Measurements from ENCODE around the gene AHSA1.

DNA sequence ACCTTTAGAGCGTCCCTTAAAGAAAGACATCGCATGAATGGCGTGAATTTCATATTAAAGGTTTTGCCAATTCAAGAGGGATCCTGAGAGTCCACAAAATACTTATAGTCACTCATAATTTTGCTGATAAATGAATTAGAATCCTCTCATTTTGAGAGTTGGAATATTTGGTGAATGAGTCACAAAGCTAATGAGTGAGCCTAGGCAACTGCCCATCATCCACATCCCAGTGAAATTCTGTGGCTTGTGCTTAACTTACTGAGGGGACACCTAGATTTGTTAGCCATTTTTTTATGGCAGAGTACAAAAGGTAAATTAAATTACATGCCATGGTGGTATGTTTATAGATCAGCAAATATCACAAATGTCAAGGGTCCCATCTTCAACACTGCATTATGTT, 21.9 kb upstream of the AHSA1 start:
- TF ChIP-seq CTCF (IDR thresholded peaks at IDR 0.05) (no peak), POLR2A (IDR thresholded peaks at IDR 0.05) (no peak)
